ENCODE data around the gene CERS3.

GRCh38 chr15:100573526-100573925 lies 44.8 kb upstream of the CERS3 start:
- no peak for TF ChIP-seq CTCF (conservative IDR thresholded peaks at IDR 0.05; ENCODE audit: low read depth, low read length)
- TF ChIP-seq FOS (IDR thresholded peaks at IDR 0.05; ENCODE audit: low read depth, low read length), result no peak
- no peak for TF ChIP-seq POLR2A (IDR thresholded peaks at IDR 0.05; ENCODE audit: low read depth, low read length)
- no peak for TF ChIP-seq RAD21 (IDR thresholded peaks at IDR 0.05; ENCODE audit: low read length)
